Measurements from ENCODE around the gene CES2.
"Not testable (repeated sequence)": the region's sequence is repeated elsewhere in the genome, so short reads cannot be mapped to it uniquely, and the experiment has no call there.

CES2 gene

GRCh38 chr16:66934839-66935313 lies 440 bp upstream of the CES2 start:
- not testable (repeated sequence) for DNase-seq

- no peak for DNase-seq
Observed at GRCh38 chr16:66936462-66936861, 1.1 kb downstream of the CES2 start.

DNA sequence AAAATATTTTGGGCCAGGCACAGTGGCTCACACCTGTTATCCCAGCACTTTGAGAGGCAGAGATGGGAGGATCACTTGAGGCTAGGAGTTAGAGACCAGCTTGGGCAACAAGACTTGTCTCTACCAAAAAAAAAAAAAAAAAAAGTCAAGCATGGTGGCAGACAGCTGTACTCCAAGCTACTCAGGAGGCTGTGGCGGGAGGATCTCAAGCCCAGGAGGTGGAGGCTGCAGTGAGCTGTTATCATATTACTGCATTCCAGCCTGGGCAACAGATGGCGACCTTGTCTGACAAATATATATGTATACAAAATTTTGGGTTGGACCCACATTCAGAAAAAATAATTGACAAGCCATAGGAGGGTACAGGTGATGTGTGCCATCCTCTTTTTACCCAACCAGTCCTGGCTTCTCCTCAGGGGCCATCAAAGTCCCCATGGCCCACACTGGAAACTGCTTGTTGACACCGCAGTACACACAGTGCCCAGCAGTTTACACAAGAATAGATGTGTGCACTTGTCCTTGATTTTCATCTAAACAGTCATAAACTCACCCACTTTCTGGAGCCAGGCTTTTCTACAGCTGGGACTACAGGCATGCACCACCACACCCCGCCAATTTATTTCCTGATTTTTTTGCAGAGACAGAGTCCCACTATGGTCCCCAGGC lies 1.7 kb downstream of the CES2 start:
- no peak for DNase-seq

DNA sequence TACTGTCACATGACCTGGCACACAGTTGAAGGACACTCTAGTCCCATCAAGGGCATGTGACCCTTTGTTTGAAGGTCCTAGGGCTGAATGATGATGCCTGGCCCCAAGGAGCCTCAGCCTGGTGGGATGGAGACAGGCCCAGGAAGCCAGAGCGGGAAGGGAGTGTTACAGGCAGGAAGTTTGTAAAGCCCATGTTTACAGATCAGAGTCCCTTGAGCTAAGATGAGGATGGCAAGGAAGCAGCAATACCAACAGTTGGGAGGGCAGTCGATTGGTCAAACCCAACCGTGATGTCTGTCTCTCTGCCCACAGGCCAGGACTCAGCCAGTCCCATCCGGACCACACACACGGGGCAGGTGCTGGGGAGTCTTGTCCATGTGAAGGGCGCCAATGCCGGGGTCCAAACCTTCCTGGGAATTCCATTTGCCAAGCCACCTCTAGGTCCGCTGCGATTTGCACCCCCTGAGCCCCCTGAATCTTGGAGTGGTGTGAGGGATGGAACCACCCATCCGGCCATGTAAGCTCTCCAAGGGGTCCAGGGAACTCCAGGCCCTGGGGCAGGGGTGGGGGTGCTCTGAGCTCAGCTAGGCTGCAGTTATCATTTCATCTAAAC lies 2.5 kb downstream of the CES2 start:
- DNase-seq, result no peak

DNA sequence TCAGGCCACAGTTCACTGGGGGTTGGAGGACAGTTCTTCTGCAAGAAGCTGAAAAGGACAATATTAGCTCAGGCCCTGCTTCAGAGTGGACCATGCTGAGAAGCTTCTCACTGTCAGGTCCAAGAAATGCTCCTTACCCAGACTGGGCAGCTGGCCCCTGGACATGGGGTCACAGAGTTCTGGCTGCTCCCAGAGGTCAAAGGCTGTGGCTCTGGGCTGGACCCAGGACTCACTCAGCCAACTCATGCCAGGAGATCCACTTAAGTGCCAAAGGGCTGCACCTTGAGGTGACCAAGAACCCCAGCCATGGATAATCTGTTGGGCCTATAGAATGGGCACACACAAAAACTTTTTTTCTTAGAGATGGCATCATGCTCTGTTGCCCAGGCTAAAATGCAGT lies 4.0 kb downstream of the CES2 start:
- DNase-seq, result no peak

DNA sequence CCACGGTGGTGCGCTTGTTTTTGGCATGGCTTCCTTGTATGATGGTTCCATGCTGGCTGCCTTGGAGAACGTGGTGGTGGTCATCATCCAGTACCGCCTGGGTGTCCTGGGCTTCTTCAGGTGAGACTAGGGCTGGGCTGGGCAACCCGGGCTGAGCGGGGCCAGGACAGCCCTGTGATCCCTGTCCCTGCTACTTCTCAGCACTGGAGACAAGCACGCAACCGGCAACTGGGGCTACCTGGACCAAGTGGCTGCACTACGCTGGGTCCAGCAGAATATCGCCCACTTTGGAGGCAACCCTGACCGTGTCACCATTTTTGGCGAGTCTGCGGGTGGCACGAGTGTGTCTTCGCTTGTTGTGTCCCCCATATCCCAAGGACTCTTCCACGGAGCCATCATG lies 4.9 kb downstream of the CES2 start:
- DNase-seq, result no peak

DNA sequence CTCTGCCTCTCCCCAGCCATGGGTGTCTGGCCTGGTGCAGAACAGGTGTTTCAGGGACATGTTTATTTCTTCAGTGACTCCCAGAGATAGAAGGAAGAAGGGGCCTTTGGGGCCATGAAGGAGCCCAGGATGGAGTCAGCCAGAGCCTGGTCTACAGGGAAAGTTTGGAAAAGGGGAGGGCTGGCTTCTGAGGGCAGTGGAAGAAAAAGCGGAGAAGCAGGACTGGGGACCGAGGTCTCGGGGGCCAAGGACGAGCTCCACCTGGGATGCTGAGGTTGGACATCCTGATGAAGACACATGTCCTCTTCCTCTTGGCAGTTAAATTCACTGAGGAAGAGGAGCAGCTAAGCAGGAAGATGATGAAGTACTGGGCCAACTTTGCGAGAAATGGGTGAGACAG lies 7.7 kb downstream of the CES2 start:
- no peak for DNase-seq

GRCh38 chr16:66943426-66944053 lies 8.2 kb downstream of the CES2 start:
- DNase-seq, result no peak

DNA sequence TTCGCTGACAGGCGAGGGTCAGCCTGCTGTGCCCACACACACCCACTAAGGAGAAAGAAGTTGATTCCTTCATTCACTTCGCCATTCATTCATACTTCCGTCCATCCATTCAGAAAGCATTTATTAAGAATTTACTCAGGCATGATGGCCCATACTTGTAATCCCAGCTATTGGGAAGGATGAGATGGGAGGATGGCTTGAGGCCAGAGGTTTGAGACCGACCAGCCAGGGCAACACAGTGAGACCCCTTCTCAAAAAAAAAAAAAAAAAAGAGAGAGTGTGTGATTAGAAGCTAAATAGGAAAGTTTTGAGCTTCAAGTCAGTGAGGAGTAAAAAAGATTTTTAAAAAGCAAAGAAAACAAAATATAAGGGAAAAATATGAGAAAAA lies 8.7 kb downstream of the CES2 start:
- no peak for DNase-seq

DNA sequence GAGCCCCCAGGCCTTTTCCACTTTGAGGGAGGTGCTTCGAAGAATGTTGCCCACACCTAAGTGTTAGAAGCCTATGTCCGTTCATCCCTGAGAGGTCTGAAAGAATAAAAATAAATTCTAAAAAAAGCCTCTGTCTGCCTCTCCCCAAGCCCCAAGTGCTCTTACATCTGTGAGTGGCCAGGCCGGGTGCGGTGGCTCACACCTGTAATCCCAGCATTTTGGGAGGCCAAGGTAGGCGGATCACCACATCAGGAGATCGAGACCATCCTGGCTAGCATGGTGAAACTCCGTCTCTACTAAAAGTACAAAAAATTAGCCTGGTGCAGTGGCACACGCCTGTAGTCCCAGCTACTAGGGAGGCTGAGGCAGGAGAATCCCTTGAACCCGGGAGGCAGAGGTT lies 9.7 kb downstream of the CES2 start:
- not testable (repeated sequence) for DNase-seq

GRCh38 chr16:66945939-66946338 lies 10.6 kb downstream of the CES2 start:
- no peak for DNase-seq

DNA sequence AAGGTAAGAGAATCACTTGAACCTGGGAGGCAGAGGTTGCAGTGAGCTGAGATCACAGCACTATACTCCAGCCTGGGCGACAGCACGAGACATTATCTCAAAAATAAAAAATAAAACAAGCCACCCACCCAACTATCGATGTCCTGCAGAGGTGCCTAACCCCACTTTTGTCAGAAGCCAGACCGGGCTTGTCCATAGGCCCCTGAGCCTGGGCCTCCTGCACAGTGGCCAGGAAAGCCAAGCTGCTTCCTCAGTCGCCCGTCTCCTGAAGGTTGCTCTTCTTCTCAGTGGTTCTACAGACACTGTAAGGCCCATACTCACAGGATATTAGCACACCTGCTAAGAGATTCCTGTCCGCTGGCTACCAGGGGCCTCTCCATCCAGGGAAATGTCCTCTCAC lies 11.2 kb downstream of the CES2 start:
- DNase-seq, result no peak

GRCh38 chr16:66946974-66947301 lies 11.6 kb downstream of the CES2 start:
- no peak for DNase-seq

GRCh38 chr16:66947302-66948065 lies 12.2 kb downstream of the CES2 start:
- peak; percentile 77 for DNase-seq

GRCh38 chr16:66948134-66948836 lies 13.0 kb downstream of the CES2 start:
- no peak for DNase-seq

DNA sequence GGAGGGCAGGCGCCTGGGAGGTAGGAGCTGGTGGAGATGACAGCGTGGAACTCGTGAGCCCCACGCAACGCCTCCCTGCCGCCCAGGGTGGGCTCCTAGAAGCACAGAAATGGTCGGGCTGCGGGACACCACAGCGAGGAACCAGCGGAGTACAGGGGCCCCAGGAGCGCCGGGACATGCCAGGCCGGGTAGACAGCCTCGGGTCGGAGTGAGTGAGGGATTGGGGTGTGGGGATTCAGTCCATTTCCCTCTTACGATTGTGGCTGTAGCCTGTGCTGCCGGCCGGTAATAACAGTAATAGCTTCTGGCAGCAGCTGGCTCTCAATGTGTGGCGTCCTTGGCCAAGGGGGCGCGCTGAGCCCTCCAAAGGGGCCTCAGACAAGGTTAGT lies 13.5 kb downstream of the CES2 start:
- no peak for DNase-seq

DNA sequence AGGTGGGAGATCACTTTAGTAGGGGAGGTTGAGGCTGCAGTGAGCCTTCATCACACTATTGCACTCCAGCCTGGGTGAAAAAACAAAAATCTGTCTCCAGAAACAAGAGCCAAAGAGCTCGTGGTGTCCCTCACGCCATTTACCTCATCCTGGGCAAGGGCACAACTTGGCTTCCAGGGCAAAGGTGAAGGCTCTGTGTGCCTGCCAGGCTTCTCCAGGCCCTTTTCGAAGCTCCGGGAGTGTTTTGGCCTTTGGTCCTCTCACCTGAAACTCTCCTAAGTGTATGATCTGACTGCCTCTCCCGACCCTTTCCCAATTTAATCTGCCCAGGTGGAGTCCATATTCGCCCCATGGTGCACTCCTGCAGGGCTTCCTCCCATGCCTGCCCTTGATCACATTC lies 14.2 kb downstream of the CES2 start:
- DNase-seq, result no peak

- DNase-seq, result no peak
Observed at GRCh38 chr16:66950437-66950836, 15.1 kb downstream of the CES2 start.

DNA sequence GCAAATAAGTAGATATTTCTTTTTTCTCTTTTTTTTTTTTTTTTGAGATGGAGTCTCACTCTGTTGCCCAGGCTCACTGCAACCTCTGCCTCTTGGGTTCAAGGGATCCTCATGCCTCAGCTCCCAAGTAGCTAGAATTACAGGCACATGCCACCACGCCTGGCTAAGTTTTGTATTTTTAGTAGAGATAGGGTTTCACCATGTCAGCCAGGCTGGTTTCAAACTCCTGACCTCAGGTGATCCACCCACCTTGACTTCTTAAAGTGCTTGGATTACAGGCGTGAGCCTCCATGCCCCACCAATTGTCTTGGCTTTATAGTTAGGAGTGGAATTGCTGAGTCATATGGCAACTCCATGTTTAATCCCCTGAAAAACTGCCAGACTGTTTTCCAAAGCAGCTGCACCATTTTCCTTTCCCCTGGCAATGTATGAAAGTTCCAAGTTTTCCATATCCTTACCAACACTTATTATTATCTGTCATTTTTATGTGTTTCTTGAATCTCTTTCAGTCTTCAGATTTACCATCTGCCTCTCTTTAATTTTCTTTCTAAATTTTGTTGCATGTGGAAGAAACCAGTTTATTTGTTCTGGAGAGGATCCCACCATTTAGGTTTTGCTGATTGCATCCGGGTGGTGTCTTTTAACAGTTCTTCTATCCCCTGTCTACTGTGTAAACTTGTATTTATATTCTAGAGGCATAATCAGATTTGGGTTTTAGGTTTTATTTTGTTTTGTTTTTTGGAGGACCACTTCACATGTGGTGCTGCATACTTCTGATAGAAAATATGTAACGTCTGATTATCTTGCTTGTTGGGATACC lies 15.9 kb downstream of the CES2 start:
- no peak for DNase-seq

GRCh38 chr16:66952430-66953110 lies 17.3 kb downstream of the CES2 start:
- DNase-seq, result no peak

GRCh38 chr16:66953462-66954096 lies 18.3 kb downstream of the CES2 start:
- no peak for DNase-seq

All from HCEC 1CT (cell line).